Immature natural killer cell (primary cell): ENCODE measurements around the gene MOB3B. TPM values are rescaled to one million over a fixed set of nuclear protein-coding genes. Genes with fewer than 3 reads are reported as not detected.

Experiments used
- DNase-seq, 3 donors: peaks; one replicate each; pipeline ENCODE4 v3.0.0; 2022; ENCODE audit warnings: mixed read lengths in 1 of 3
- H3K27ac Mint-ChIP-seq, 6 donors: one replicate each; pipeline ENCODE4 v1.8.0; 2020; ENCODE audit warnings: mixed read lengths in 6 of 6, mild to moderate bottlenecking in 5 of 6, inconsistent platforms in 4 of 6, moderate library complexity in 3 of 6
- H3K27me3 Mint-ChIP-seq, 3 donors: one replicate each; pipeline ENCODE4 v1.8.0; 2020 to 2021; ENCODE audit warnings: low read depth in 3 of 3, mild to moderate bottlenecking in 3 of 3, mixed read lengths in 3 of 3, moderate library complexity in 3 of 3, inconsistent platforms in 1 of 3
- H3K36me3 Mint-ChIP-seq, 3 donors: one replicate each; pipeline ENCODE4 v1.8.0; 2020; ENCODE audit warnings: mixed read lengths in 3 of 3, inconsistent platforms in 2 of 3, mild to moderate bottlenecking in 2 of 3
- H3K4me1 Mint-ChIP-seq, 2 donors: one replicate each; pipeline ENCODE4 v1.8.0; 2020; ENCODE audit warnings: inconsistent platforms in 2 of 2, mild to moderate bottlenecking in 2 of 2, mixed read lengths in 2 of 2, moderate library complexity in 1 of 2
- H3K4me3 Mint-ChIP-seq, 5 donors: one replicate each; pipeline ENCODE4 v1.8.0; 2020; ENCODE audit warnings: mild to moderate bottlenecking in 5 of 5, mixed read lengths in 5 of 5, inconsistent platforms in 3 of 5, moderate library complexity in 3 of 5
- H3K9me3 Mint-ChIP-seq, 6 donors: one replicate each; pipeline ENCODE4 v1.8.0; 2020; ENCODE audit warnings: mild to moderate bottlenecking in 6 of 6, mixed read lengths in 6 of 6, inconsistent platforms in 4 of 6, moderate library complexity in 3 of 6
- polyA plus RNA-seq, 3 donors: library from polyadenylated mRNA; unstranded; fragments of 300-500 nt; fragmentation: Illumina TruSeq; gene quantifications; one replicate each; pipeline ENCODE4 v1.2.3, GENCODE V29; 2021

MOB3B gene
- polyA plus RNA-seq, 3 donors from 2014 or later = 0.03 to 0.27 TPM; not detected in 1

DNA sequence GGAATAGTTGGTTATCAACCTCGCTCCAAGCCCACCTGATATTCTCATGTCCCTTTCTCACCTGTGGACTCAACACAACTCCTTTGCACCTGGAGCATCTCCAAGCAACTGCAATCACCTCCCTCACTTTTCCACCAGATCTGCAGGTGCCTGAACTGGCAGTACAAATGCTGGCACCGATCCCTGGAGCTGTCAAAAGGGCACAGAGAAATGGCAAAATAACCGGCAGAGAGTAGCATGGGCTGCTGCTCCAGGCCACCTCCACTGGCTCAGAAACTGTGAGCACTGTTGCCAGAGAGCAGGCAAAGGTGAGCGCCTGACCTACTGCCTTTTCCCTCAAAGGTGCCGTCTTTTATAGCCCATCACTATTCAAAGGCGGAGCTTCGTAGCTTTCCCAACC lies 247.3 kb downstream of the MOB3B start:
- no peaks in the 10 kb centered on the region for H3K4me1 Mint-ChIP-seq
- no peak for DNase-seq
- peaks cover 0 to 4% (median 0%) of the 10 kb centered on the region in 6 donors for H3K9me3 Mint-ChIP-seq
- no peaks in the 10 kb centered on the region for H3K36me3 Mint-ChIP-seq
- H3K27me3 Mint-ChIP-seq = peaks cover 0 to 2% (median 2%) of the 10 kb centered on the region in 3 donors
- no peak overlapping the region for H3K4me3 Mint-ChIP-seq
- H3K27ac Mint-ChIP-seq = no peak overlapping the region

DNA sequence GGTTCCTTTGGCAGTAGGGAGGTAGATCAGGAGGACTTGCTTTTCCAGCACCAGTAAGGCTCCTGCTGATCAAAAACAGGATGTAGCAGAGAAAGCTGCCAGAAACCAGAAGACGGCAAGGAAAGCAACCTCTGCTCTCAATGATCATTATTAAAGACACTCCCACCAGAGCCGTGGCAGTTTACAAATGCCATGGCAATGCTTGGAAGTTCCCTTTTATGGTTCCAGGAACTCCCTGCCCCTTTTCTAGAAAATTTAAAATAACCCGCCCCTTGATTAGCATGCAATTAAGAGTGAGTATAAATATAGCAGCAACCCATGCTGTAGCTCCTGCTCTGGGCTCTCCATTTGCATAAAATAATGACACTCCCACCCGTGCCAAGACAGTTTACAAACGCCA lies 248.8 kb downstream of the MOB3B start:
- Mint-ChIP-seq H3K27me3 (peaks cover 0 to 2% (median 2%) of the 10 kb centered on the region in 3 donors), H3K4me1 (no peaks in the 10 kb centered on the region), H3K4me3 (no peak overlapping the region), H3K36me3 (no peaks in the 10 kb centered on the region), H3K9me3 (peaks cover 0 to 2% (median 0%) of the 10 kb centered on the region in 6 donors), H3K27ac (no peak overlapping the region)
- DNase-seq = no peak

DNA sequence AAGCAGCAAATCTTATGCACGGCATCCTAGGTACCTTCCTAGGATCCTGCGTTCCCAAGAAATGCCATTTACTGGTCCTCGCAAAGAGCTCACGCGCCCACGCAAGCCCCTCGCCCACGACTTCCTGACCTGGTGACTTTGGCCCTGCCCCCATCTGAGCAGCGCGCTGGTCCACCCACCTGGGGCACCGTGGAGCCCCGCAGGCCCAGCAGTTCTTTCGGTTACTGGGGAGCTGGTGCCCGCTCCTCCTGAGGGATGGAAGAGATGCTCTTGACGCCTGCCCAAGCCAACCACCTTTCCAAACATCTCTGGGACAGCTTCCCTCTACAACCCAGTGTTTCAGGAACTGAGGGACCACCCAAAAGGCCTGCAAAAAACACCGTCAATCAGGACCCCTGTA lies 249.4 kb downstream of the MOB3B start:
- H3K36me3 Mint-ChIP-seq = no peaks in the 10 kb centered on the region
- no peak overlapping the region for H3K4me3 Mint-ChIP-seq
- H3K27ac Mint-ChIP-seq = no peak overlapping the region
- DNase-seq = no peak
- no peaks in the 10 kb centered on the region for H3K4me1 Mint-ChIP-seq
- H3K27me3 Mint-ChIP-seq = peaks cover 0 to 2% (median 2%) of the 10 kb centered on the region in 3 donors
- H3K9me3 Mint-ChIP-seq = peaks cover 0 to 2% (median 0%) of the 10 kb centered on the region in 6 donors

DNA sequence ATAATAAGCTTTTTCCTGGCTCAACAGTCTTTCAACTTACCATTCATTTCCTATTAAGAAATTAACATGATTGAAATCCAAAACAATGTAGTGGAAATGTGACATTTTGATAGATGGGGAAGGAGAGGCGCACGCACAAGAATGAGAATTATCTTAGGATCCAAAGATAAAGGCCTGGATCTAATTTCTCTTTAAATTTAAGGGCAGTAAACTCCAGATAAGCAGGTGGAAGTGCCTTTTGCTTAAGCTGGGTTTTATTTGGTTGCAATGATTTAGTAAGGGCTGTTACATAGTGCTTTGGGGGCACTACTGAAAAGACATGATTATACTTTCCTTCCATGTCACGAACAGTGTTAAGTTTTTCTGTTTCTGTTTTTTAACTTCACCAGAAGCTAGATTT lies 250.0 kb downstream of the MOB3B start:
- H3K36me3 Mint-ChIP-seq = no peaks in the 10 kb centered on the region
- no peaks in the 10 kb centered on the region for H3K4me1 Mint-ChIP-seq
- no peak overlapping the region for H3K27ac Mint-ChIP-seq
- no peak overlapping the region for H3K4me3 Mint-ChIP-seq
- no peak for DNase-seq
- peaks cover 0 to 2% (median 2%) of the 10 kb centered on the region in 3 donors for H3K27me3 Mint-ChIP-seq
- peaks cover 0 to 2% (median 0%) of the 10 kb centered on the region in 6 donors for H3K9me3 Mint-ChIP-seq

- peaks cover 0 to 2% (median 2%) of the 10 kb centered on the region in 3 donors for H3K27me3 Mint-ChIP-seq
- no peak overlapping the region for H3K4me3 Mint-ChIP-seq
- no peak overlapping the region for H3K27ac Mint-ChIP-seq
- H3K9me3 Mint-ChIP-seq = peaks cover 0 to 2% (median 0%) of the 10 kb centered on the region in 6 donors
- no peaks in the 10 kb centered on the region for H3K36me3 Mint-ChIP-seq
- no peaks in the 10 kb centered on the region for H3K4me1 Mint-ChIP-seq
- no peak for DNase-seq
Measured at GRCh38 chr9:27278374-27278773, 251.2 kb downstream of the MOB3B start.

DNA sequence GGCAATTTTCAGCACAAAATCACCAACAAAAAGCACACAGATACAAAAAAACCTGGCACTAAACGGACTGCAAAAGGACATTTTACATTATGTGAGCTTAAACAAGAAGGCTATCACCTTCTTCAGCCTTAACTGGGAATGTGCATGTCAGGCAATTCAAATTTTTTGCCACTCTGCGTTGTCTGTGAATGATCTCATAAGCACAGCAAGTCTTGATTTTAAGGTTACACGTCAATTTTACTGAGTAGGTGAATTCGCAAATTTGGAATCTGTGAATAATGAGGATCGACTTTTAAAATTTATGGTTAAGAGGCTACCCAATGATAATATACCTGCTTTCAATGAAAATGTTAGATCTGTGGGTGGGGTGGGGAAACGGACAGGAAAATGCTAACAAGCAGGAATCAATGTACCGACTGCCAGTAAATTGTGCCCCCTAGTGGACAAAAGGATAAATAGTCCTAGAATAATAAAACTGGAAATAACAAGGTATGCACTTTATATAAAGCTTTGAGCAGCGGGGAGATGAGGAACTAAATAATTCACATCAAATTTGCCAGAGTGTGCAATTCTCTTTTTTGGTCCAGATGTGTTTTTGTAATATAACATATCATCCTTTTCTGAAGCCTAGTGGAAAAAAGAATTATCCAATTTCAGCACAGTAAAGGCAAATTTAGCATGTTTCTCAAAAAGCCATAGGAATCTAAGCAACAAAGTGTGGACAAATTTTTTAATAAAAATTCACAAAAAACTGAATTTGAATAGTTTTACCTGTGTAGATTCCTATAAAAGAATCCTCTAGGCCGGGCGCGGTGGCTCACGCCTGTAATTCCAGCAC lies 253.2 kb downstream of the MOB3B start:
- no peaks in the 10 kb centered on the region for H3K36me3 Mint-ChIP-seq
- H3K4me3 Mint-ChIP-seq = no peak overlapping the region
- H3K27me3 Mint-ChIP-seq = peaks cover 0 to 1% (median 0%) of the 10 kb centered on the region in 3 donors
- H3K9me3 Mint-ChIP-seq = no peaks in the 10 kb centered on the region
- no peaks in the 10 kb centered on the region for H3K4me1 Mint-ChIP-seq
- peak; percentile 6 to 29 (median 19) for DNase-seq
- no peak overlapping the region for H3K27ac Mint-ChIP-seq

Other genes starting within 250 kb of the MOB3B start
- not detected for gene EQTN, start 232.7 kb downstream of the MOB3B start, polyA plus RNA-seq
- gene IFNK, start 5.5 kb downstream of the MOB3B start, polyA plus RNA-seq = not detected
- 10 to 100 TPM in 1 of 3 donors, 1 to 10 TPM in 2; 4.5 to 11.6 (median 7.6) TPM for gene C9orf72, start 43.7 kb upstream of the MOB3B start, polyA plus RNA-seq